NT2/D1 (cell line): ENCODE measurements around the gene CDKN2B-AS1.

ENCODE experiments used
- YY1 ChIP-seq: IDR thresholded peaks from 2 replicates; pipeline ENCODE4 v1.6.1; 2011; ENCODE audit not compliant: insufficient read length, insufficient read depth
- ZNF274 ChIP-seq: IDR thresholded peaks from 2 replicates; pipeline ENCODE4 v1.6.1; 2011; ENCODE audit warnings: mild to moderate bottlenecking, low read depth, low read length

- TF ChIP-seq YY1 (no peak), ZNF274 (no peak)
Measured at GRCh38 chr9:21998026-21998425, 3.4 kb downstream of the CDKN2B-AS1 start.
